GM04503 (cell line): ENCODE measurements around the gene DOCK11.
A peak's percentile ranks its signal among the peaks of the same experiment; 100 is the strongest.

ENCODE experiments used
- DNase-seq: peaks from one replicate; pipeline ENCODE4 v3.0.0-alpha.2; 2012; ENCODE audit warnings: low read depth

DOCK11 gene

GRCh38 chrX:118530219-118530911, 34.8 kb downstream of the DOCK11 start:
- DNase-seq = no peak

GRCh38 chrX:118534716-118535493, 39.3 kb downstream of the DOCK11 start:
- DNase-seq = no peak

DNA sequence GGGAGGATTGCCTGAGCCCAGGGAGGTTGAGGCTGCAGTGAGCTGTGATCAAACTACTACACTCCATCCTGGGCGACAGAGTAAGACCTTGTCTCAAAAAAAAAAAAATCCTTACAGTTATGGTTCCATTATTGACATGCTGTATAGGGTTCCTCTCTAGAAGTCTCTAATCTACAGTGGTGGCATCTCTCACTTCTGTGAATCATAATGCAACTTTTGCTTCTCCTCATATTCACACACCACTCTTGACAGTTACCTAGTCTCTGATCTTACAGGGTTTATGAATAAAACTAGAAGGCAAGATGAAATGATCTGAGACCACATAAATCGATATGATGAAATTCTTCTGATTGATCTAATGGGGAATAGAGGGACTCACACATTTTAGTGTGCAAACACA, 40.6 kb downstream of the DOCK11 start:
- no peak for DNase-seq

- DNase-seq = no peak
These were observed 41.3 kb downstream of the DOCK11 start for GRCh38 chrX:118536687-118537461.

- no peak for DNase-seq
These were observed 42.8 kb downstream of the DOCK11 start for GRCh38 chrX:118538386-118538785.

GRCh38 chrX:118540342-118540741, 44.7 kb downstream of the DOCK11 start:
- no peak for DNase-seq

DNA sequence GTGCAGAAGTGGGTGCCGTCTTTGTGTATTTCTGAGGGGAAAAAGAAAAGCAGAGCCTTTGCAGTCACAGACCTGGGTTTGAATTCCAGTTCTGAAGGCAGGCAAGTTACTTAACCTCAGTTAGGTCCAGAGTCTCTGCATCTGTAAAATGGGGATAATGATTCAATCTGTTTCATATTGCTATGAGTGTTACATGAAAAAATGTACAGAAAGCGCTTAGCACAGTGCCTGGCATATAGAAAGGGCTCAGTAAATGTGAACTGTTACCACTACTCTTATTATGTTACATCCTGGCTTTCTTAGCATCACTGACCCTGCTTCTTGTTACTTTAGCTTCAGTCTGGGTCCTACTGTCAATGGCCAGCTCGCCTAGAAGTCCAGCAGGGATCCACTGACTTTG, 45.9 kb downstream of the DOCK11 start:
- no peak for DNase-seq

- DNase-seq = no peak
These were observed 49.9 kb downstream of the DOCK11 start for GRCh38 chrX:118545510-118545909.

DNA sequence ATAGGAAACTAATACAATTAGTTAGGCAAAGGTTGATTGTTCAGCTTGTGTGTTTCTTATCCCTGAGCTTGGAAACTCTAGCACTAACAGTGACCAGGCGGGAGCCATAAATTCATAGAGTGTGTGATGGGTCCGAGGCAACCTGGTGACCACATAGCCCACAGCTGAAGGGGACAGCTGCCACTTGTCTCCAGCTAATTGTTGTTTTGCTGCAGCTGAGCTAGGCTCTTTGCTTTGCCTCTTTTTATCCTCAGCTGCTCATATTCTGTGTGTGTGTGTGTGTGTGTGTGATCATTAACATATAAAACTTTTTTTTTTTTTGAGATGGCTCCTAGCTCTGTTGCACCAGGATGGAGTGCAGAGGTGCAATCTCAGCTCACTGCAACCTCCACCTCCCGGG, 53.2 kb downstream of the DOCK11 start:
- no peak for DNase-seq

DNA sequence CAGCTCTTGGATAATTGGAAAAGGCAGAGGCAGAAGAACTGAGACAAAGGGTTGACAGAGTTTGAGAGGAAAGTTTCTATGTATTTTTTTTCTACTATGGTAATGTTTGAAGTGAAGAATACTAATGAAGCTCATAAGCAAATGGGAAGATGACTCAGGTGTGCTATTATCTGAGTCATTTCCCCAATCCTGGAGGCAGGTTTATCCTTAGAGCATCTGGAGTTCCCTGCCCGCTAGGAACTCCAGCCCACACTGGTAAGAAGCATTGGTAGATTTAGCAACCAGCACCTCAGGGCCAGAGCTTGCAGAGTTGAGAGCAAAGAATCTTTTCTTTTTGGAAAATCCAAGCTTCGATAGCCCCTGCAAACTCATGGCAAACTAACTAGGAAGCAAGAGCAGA, 55.2 kb downstream of the DOCK11 start:
- no peak for DNase-seq

- no peak for DNase-seq
These were observed 55.8 kb downstream of the DOCK11 start for GRCh38 chrX:118551426-118551825.

DNA sequence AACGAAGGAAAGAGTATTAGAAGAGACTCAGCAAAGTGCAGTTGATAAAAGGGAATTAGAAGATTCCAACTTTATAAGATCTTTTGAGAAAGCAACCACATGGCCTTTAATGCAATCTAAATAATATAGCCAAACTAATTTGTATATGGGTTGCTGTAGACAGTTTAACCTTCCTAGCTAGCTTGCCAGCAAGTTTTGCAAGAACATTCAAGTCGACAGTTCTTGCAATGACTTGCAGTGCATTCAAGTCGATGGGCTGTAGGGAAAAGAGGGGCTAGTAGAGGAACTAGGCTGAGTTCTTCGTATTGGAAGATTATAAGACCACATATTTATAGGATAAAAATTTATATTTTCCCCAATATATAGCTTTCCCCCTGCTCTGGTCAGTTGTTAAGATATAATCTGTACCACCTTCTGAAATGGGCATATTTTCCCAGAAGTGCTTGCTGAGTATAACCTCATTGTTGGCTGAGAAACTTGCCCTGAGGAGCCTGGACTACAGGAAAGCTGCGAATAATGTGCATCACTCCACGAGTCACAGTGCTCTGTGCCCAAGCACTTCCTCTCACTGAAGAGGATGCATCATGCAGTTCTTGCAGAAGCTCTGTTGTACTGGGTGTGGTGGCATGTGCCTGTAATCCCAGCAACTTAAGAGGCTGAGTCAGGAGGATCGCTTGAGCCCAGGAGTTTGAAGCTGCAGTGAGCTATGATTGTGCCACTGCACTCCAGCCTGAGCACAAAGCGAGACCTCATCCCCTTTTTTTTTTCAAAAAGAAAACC, 56.7 kb downstream of the DOCK11 start:
- no peak for DNase-seq

GRCh38 chrX:118553042-118553710, 57.6 kb downstream of the DOCK11 start:
- DNase-seq = no peak

GRCh38 chrX:118554511-118554910, 58.9 kb downstream of the DOCK11 start:
- DNase-seq = no peak

DNA sequence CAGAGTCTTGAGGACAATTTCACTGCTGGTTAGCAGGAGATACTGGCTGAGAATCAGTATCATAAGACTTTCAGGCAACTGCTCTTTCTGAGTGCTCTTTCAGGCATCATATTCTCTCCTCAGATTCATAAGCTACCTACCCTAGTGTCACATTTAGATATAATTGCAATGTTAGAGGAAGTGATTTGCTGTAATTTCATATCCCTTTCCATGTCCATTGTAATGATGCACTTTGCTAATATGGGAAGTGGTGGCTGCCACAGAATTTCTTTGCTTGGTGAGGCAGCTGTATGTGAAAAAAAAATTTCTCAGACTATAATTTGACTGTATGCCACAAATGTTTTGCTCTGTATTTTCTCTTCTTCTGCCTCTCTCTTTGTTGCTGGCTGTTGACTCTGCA, 63.3 kb downstream of the DOCK11 start:
- DNase-seq = no peak

GRCh38 chrX:118560489-118560888, 64.9 kb downstream of the DOCK11 start:
- DNase-seq = no peak

DNA sequence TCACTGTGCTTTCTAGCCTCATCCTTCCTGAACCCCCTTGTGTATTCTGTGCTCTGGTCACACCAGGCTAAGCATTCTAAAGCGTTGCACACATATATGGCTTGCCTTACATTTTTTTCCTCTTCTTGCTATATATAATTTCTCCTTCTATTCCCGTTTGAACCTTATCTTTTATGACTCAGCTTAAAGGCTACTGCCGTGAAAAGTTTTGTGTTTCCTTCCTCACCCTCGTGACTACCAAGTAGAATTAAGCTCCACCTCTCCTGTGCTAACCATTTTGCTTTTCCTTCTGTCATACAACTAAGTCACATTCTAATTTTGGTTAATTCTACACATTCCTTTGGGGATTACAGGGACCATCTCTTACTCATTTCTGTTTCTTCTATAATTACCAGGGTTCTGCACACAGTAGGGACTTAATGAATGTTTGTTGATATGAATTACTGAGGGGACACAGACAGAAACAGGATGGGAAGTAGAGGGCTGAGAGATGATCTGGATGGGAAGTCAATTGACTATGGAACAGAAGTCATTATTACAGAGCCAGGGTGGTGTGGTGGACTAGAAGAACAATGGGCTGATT, 67.1 kb downstream of the DOCK11 start:
- DNase-seq = no peak

GRCh38 chrX:118564498-118564897, 68.9 kb downstream of the DOCK11 start:
- no peak for DNase-seq

GRCh38 chrX:118565853-118566252, 70.2 kb downstream of the DOCK11 start:
- DNase-seq = no peak

GRCh38 chrX:118566359-118566758, 70.7 kb downstream of the DOCK11 start:
- peak; percentile 36 for DNase-seq

DNA sequence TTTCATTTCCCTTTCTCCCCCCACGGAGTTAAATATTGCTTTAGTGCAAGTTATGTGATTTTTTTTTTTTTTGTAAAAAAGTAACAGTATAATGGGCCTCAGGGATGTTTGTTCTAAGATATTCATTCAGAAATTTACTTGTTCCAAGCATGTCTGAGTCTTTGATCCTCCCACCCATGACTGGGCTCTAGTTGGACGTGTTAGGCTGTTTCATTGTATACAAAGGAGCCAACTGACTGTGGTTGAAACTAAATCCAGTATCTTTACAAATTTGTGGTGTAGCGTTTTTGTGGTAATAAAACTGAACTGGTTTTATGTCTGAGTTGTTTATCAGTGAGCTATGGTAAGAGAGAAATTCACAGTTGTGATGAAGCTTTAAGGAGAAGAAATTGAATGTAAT, 74.1 kb downstream of the DOCK11 start:
- no peak for DNase-seq
